ENCODE data around the gene PTPRC.

PTPRC gene

DNA sequence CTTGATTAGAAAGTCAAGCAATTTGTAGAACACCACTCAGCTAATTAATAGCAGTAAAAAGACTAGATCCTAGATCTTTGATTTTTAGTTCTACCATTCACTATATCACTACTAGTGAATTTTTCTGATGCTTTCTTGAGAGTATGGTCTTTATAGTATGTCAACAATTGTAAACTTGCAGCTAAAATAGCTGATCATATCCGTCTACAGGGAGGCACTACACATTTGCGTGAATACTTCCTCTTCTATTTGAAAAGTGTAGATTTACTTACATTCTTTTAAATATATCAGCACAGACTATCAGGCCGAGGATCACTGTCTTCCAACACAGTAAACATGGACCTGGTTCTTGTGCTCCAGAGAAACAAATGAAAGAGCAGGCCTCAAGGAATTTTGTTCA lies 18.6 kb upstream of the PTPRC start:
- DNase-seq, result no peak

GRCh38 chr1:198620951-198621824 lies 17.7 kb upstream of the PTPRC start:
- no peak for DNase-seq

DNA sequence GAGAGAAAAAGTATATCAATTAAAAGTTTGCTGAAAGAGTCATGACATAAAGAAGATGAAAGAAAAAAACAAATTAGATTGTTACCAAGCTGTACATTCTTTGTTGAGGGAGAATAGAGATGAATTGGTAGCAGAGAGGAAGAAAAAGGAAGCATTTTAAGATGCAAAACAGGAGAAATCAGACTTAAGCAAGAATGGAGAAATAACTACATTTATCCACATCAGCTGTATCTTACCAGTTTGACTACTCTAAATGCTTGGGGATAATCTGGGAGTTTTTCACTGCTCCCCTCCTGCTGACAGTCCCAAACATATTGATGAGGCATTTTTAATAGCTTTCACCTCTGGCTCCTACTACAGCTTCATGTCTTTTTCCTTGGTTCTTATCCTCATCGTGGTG lies 16.8 kb upstream of the PTPRC start:
- no peak for DNase-seq

DNA sequence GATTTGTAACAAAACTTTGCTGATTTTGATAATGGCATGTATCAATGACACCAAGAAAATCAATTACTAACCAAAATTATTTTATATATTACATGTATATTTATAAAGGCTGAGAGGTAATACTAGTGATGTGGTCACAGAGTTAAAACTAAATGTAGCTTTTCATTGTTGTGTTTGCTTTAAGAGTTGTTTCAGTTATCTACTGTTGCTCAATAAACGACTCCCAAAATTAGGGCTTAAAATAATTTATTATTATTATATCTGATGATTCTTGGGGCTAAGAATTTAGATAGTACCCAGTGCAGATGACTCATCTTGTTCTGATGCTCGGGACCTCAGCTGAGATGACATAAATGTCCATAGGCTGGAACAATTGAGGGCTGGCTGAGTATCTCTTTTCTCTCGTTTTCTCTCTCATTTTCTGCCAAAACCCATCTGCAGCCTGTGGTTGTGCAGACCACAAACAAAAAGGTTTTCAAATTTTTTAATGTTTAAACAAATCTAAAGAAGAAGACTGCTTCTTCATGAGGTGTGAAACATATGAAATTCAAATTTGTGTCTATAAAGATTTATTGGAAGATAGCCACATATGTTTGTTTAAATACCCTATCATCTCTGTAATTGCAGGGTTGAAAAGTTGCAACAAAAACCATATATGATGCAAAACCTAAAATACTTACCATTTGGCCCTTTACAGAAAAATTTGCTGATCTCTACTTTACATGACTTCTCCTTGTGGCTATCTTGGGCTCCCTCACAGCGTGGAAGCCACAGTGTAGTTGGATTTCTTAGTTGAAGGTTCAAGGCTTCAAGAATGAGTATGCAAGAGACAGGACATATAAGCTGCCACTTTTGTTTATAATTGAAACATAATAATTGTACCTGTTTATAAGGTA lies 14.8 kb upstream of the PTPRC start:
- DNase-seq, result peak; percentile 79

- no peak for DNase-seq
Observed at GRCh38 chr1:198624648-198624980, 14.2 kb upstream of the PTPRC start.

DNA sequence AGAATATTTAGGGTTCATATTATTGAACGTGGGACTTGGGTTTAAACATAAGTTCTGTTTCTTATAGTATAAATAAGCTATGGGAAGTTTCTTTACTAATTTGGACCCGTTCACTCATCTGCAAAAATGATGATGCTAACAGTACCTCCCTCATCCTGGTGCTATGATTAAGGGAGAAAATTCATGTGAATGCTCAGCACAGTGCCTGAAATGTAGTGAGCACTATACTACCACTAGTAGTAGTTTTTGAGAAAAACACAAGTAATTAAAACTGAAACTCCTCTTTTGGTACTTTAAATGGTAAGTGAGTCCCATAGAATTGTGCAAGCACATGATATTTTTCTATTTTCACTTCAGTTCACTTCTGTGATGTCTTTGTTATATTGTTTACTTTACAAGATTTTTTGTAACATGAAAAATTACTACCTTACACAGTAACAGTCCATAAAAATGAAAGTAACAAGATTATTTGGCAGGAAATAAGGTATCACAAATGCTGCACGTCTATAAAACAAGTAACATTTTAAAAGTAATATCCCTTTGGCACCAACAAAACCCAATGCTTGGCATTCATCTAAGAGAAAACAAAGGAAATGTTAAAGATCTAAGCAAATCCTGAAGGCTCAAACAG lies 11.3 kb upstream of the PTPRC start:
- no peak for DNase-seq

GRCh38 chr1:198628067-198628455 lies 10.8 kb upstream of the PTPRC start:
- no peak for DNase-seq

DNA sequence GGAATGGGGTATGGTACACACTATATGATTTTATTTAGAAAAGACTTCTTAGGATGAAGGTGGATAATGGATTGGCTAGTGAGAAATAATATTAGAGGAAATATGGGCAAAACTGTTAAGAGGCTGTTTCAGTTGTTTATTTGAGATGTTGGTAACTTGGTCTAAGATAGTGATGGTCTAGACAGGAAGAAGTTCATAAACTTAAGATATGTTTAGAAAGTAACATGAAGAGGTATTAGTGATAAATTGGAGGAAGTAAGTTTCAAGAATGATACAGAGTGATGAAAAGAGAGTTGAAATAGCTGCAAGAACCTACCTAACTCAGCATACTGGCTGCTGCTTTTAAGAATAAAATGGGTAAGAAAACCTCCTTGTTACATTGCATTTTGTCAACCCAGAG lies 9.2 kb upstream of the PTPRC start:
- DNase-seq, result no peak

GRCh38 chr1:198630863-198631262 lies 8.0 kb upstream of the PTPRC start:
- no peak for DNase-seq

GRCh38 chr1:198631292-198631691 lies 7.5 kb upstream of the PTPRC start:
- no peak for DNase-seq

- no peak for DNase-seq
Observed at GRCh38 chr1:198632007-198632406, 6.8 kb upstream of the PTPRC start.

- DNase-seq, result no peak
Observed at GRCh38 chr1:198633675-198634121, 5.1 kb upstream of the PTPRC start.

- DNase-seq, result no peak
Observed at GRCh38 chr1:198635964-198636363, 2.9 kb upstream of the PTPRC start.

DNA sequence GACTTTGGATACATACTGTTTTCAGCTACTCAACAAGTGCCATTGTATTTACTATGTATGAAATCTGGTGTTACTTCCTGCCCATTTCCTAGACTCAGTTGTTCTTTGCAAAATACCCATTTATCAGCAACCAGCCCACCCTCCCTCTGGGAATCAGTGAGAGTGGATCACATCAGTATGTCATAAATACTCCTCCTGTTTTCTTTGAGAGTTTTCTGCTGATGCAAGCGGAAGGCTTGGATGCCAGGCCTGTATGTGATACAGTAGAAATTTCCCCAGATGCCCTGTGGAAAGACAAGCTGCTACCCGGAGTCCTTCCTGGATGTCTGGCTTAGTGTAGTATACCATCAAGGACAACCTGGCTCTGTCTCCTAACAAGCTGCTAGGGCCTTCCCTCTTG lies 2.4 kb upstream of the PTPRC start:
- DNase-seq, result no peak

- DNase-seq, result no peak
Observed at GRCh38 chr1:198637157-198637556, 1.7 kb upstream of the PTPRC start.

DNA sequence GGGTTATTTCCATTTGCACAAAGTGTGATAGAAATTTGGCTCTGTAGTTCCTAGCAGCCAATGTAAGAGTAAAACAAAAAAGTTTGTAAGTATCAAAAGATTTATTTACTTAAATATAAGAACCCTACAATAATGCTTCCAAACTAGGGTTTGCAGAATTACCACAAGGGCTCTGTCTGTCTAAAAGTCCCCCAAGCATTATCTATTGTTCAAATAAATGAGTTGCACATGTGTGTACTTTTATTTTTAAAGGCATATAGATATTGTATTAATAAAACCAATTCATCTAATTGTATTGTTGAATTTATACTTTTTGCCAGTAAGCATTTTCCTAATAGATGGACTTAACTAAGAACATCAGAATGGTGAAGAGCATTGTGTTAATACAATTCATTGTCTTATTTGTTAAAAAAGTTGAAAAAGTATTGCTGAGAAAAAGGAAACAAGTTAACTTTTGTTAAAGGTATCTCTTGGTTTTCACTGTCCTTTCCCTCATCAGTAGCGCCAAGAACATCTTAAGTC lies 863 bp upstream of the PTPRC start:
- DNase-seq, result no peak

DNA sequence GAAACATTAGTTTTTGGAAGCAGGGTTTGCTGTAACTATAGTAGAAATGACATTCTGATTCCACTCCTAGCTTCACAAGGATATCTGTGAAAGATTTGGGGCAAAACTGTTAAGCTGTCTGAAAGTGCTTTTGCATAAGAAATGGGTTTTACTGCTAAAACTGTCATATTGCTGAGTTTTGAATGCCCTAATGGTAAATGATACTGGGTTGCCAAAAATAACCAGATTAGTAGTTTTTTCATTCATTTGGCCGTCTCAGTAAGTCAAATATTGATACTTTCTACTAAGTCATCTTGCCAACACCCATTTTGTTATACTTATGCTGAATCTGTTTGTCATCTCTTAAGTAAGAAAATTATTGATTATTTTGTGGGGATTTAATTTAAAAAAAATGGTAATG lies 399 bp upstream of the PTPRC start:
- no peak for DNase-seq

GRCh38 chr1:198639671-198640143 lies 867 bp downstream of the PTPRC start:
- DNase-seq, result no peak

- DNase-seq, result no peak
Observed at GRCh38 chr1:198640174-198640573, 1.3 kb downstream of the PTPRC start.

GRCh38 chr1:198641501-198641900 lies 2.7 kb downstream of the PTPRC start:
- DNase-seq, result peak; percentile 28

DNA sequence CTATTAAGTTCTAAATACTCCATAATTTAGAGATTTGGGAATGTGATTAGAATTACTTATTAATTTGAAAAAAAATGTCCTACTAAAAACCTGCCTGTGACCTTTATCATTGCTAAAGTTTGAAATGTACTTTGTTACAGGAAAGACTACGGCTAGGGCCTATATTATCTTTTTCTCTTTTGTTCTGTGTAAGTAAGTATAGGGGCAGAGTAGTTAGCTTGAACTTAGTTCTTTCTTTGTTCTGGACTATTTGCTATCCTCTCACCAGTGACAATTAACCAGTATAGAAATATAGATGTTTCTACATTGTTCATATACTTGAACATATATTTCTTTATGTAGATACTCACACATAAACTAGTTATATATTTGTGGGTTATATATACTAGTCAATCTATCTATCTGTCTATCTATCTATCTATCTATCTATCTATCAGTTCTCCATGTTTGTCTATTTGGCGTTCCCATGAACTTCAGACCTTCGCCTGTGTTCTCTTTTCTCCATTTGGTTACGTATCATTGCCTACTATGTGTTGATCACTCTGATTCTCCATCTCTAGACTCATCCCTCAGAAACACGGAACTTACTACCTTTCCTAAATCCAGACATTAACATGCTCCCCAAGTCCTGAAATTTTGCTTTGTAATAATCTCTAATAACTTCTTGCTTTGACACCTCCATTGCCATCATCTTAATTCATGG lies 3.3 kb downstream of the PTPRC start:
- no peak for DNase-seq

GRCh38 chr1:198642983-198643382 lies 4.1 kb downstream of the PTPRC start:
- DNase-seq, result no peak
